Measurements from ENCODE around the gene ZNF436. TPM values are rescaled to one million over a fixed set of nuclear protein-coding genes. Genes with fewer than 3 reads are reported as not detected.
A peak's percentile ranks its signal among the peaks of the same experiment; 100 is the strongest.
"Not testable (repeated sequence)": the region's sequence is repeated elsewhere in the genome, so short reads cannot be mapped to it uniquely, and the experiment has no call there.

ZNF436 gene
- total RNA-seq, 2 donors from 2014 or later, result 8.6 to 18.5 TPM

DNA sequence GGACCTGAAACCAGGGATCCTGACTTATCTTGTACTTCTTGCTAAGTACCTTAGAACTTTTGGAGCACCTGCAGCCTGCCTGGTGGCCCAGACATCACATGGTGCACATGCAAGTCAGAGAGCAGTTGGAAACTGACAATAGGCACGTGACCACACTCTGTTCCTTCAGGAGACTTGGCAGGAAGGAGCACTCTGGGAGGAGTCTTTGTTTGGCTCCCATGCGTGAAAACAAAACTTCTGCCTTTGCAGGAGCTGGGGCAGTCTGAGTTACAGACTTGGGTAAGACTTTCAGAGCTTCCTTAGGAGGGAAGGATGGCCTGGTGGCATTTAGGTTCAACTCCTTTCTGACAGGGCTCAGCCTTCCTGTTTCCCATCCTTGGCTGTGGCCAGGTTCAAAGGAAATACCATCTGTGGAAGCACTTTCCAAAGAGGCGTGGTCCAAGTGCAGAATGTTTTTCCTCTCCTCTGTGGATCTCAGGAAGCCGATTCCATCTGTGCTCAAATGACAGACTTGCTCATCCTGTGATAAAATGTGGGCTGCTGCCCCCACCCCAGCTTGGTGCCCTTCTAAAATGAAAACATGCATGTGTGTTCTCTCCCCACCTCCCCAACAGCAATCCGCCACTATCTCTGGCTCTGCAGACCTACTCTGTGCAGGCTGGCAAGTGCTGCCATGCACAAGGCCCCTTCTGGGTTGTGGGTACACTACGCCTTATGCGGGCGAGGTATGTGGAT is 14.1 kb upstream of the ZNF436 start:
- H3K36me3 ChIP-seq (replicated peaks in 1 of 2; ENCODE audit: insufficient read depth in 1 of 2, low read depth in 2 of 2), result peaks cover 3 to 17% of the 10 kb centered on the region in 2 donors
- H3K27me3 ChIP-seq, result no peaks in the 10 kb centered on the region
- no peak overlapping the region for H3K4me3 ChIP-seq
- intact Hi-C loops (cut with DNase I), result no loop called here
- 78 to 79% methylated on average over 7 to 8 of the region's 8 CpGs for WGBS, 2 donors
- TF ChIP-seq, protein P1, sequence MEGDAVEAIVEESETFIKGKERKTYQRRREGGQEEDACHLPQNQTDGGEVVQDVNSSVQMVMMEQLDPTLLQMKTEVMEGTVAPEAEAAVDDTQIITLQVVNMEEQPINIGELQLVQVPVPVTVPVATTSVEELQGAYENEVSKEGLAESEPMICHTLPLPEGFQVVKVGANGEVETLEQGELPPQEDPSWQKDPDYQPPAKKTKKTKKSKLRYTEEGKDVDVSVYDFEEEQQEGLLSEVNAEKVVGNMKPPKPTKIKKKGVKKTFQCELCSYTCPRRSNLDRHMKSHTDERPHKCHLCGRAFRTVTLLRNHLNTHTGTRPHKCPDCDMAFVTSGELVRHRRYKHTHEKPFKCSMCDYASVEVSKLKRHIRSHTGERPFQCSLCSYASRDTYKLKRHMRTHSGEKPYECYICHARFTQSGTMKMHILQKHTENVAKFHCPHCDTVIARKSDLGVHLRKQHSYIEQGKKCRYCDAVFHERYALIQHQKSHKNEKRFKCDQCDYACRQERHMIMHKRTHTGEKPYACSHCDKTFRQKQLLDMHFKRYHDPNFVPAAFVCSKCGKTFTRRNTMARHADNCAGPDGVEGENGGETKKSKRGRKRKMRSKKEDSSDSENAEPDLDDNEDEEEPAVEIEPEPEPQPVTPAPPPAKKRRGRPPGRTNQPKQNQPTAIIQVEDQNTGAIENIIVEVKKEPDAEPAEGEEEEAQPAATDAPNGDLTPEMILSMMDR (IDR thresholded peaks at IDR 0.05), result no peak
- TF ChIP-seq POLR2A (IDR thresholded peaks at IDR 0.05), result no peak
- H3K4me1 ChIP-seq, result peaks cover 9% of the 10 kb centered on the region
- DNase-seq (no peak), ATAC-seq (no peak)
- no peaks in the 10 kb centered on the region for H3K9me3 ChIP-seq
- peak overlapping the region in 1 of 4 donors; percentile 18 for H3K27ac ChIP-seq

DNA sequence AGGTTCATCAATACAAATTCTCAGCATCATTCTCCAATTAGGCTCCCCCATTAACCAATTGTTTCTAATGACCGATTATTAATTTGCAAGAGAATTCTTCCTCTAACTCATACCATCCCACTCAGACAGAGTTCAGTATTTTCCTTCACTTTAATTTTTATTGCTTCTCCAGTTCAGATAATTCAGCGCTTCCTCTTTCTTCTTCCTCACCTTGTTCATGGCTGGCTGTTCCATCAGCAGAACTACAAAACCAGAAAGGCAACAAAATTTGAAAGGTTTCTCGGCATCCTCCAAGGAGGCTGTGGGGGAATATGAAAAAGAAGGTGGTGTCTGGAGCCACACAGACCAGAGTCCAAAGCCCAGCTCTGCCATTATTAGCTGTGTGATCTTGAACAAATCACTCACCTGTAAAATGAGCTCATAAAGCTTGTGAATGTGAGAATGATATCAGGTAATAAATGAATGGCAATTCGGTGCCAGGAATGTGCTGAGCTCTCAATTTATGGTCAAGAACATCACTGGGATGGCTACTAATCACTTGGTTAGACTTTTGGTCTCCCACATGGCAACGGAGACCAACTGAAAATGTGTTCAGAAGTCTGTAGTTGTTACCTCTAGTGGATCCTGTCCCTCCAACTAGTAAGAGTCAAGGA is 11.7 kb upstream of the ZNF436 start:
- intact Hi-C loops (cut with DNase I), result no loop called here
- TF ChIP-seq, protein P1 (IDR thresholded peaks at IDR 0.05), result no peak
- TF ChIP-seq POLR2A (IDR thresholded peaks at IDR 0.05), result no peak
- H3K9me3 ChIP-seq, result no peaks in the 10 kb centered on the region
- no peak overlapping the region for H3K4me3 ChIP-seq
- H3K27ac ChIP-seq, result no peak overlapping the region
- peaks cover 9% of the 10 kb centered on the region for H3K4me1 ChIP-seq
- whole genome bisulfite sequencing, 2 donors, result 83 to 85% methylated on average over 5 of the region's 5 CpGs
- ATAC-seq (no peak), DNase-seq (no peak)
- peaks cover 3 to 15% of the 10 kb centered on the region in 2 donors for H3K36me3 ChIP-seq (replicated peaks in 1 of 2; ENCODE audit: insufficient read depth in 1 of 2, low read depth in 2 of 2)
- no peaks in the 10 kb centered on the region for H3K27me3 ChIP-seq

DNA sequence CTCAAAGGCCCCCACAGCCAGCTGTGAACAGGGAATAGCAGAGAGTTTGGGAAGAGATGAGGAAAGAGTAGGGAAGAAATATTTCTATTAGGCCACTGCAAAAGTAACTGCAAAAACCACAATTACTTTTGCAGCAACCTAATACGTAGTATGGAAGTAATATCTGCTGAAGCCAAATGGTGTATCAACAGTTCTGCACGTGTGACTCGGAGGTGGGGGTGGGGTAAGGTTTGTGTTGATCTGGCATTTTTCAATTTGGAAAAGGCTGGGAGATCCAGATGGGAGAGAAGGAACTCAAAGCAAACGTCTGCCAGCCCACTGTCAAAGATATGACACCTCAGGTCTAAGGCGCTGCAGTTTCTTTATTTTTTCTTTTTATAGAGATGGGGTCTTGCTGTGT is 11.1 kb upstream of the ZNF436 start:
- no peak for DNase-seq
- 59% methylated on average over 5 of the region's 5 CpGs for WGBS, 2 donors
- H3K27ac ChIP-seq, result peak overlapping the region in 2 of 4 donors; percentile 13 to 20

DNA sequence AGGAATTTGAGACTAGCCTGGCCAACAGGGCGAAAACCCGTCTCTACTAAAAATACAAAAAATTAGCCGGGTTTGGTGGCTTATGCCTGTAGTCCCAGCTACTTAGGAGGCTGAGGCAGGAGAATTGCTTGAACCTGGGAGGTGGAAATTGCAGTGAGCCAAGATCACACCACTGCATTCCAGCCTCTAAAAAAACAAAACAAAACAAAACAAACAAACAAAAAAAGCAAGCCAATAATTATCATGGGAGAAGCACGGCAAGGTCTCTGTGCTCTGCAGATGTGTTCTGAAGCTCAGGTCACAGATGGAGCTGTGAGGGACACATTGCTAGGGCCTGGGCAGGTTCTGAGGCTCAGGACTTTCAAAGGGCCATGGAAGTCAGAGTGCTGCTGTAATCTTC is 10.6 kb upstream of the ZNF436 start:
- Histone ChIP-seq H3K27ac (peak overlapping the region in 2 of 4 donors; percentile 13 to 20), H3K36me3 (replicated peaks in 1 of 2; ENCODE audit: insufficient read depth in 1 of 2, low read depth in 2 of 2) (peaks cover 3 to 15% of the 10 kb centered on the region in 2 donors)
- intact Hi-C loops (cut with DNase I); ATAC-seq; DNase-seq; H3K9me3 ChIP-seq; H3K4me3 ChIP-seq; H3K4me1 ChIP-seq; H3K27me3 ChIP-seq: not testable (repeated sequence)
- 49 to 51% methylated on average over 4 of the region's 4 CpGs for WGBS, 2 donors

More for the DNA sequence above, 11.1 kb upstream of the ZNF436 start:
- Histone ChIP-seq H3K36me3 (replicated peaks in 1 of 2; ENCODE audit: insufficient read depth in 1 of 2, low read depth in 2 of 2) (peaks cover 3 to 15% of the 10 kb centered on the region in 2 donors), H3K4me3 (no peak overlapping the region), H3K9me3 (no peaks in the 10 kb centered on the region), H3K4me1 (peaks cover 9% of the 10 kb centered on the region), H3K27me3 (no peaks in the 10 kb centered on the region)
- no peak for TF ChIP-seq POLR2A (IDR thresholded peaks at IDR 0.05)
- TF ChIP-seq, protein P1 (IDR thresholded peaks at IDR 0.05), result no peak
- intact Hi-C loops (cut with DNase I), result no loop called here
- no peak for ATAC-seq

DNA sequence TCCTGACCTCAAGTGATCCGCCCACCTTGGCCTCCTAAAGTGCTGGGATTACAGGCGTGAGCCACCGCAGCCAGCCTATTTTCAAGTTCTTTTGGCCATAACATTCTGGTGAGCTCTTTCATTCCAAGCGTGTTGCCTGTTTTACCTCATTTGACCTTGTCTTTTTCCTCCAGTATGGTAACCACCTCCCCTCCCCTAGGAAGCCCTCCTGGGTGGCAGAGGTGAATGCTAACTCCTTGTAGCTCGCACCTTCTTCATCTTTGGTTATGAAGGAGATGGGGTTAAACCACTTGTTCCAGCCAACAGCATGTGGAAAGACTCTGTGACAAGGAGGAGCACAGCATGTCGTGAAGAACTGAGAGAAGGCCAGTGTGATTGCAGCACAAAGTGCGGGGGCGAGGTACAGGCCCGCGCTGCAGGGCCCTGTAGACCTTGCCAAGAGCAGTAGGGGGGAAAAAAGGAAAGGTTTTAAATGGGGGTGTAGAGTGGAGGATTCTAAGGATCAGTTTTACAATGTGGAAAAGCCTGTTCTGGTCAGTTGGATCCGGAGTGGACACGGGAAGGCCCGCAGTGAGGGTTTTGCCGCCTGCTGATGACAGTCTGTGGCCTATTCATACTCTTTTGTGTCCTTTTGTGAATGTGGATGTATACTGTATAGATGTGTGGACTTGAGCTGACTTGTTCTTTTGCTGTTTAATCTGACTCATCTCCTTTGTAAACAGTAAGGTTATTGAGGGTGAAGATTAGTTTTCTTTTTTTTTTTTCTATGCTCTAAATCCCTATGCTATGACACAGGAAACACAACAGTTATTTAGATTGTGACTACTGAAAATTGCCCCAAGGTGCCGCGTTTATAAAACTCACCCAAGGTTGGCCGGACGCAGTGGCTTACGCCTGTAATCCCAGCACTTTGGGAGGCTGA is 7.5 kb upstream of the ZNF436 start:
- DNase-seq, result peak in 3 of 4 donors; percentile 31 to 51 (median 32)
- H3K27ac ChIP-seq, result peak overlapping the region in 3 of 4 donors; percentile 3 to 32 (median 31)
- no peak overlapping the region for H3K4me3 ChIP-seq
- WGBS, 2 donors, result 83 to 90% methylated on average over 19 of the region's 19 CpGs
- H3K27me3 ChIP-seq, result no peaks in the 10 kb centered on the region
- peak; percentile 57 for ATAC-seq
- H3K9me3 ChIP-seq, result no peaks in the 10 kb centered on the region
- no peaks in the 10 kb centered on the region for H3K4me1 ChIP-seq
- H3K36me3 ChIP-seq (replicated peaks in 1 of 2; ENCODE audit: insufficient read depth in 1 of 2, low read depth in 2 of 2), result peaks cover 0 to 5% of the 10 kb centered on the region in 2 donors
- no peak for TF ChIP-seq POLR2A (IDR thresholded peaks at IDR 0.05)
- TF ChIP-seq, protein P1 (IDR thresholded peaks at IDR 0.05), result no peak
- intact Hi-C loops (cut with DNase I), result no loop called here

DNA sequence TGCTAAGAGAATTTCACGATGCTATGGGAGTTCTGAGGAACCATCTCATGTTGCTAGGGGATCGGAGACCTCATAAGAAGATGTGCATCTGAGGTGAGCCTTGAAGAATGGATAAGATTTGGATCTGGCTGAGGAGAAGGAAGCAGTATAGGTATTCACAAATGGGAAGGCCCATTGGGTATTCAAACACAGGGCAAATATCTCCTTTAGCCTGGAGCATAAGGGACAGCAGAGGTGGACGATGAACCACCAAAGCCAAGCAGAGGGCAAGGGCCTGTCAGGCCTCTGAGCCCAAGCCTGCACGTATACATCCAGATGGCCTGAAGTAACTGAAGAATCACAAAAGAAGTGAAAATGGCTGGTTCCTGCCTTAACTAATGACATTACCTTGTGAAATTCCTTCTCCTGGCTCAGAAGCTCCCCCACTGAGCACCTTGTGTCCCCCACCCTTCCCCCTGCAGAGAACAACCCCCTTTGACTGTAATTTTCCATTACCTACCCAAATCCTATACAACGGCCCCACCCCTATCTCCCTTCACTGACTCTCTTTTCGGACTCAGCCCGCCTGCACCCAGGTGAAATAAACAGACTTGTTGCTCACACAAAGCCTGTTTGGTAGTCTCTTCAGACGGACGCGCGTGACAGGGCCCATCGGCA is 4.6 kb upstream of the ZNF436 start:
- WGBS, 2 donors, result 52 to 71% methylated on average over 11 to 12 of the region's 12 CpGs
- peak overlapping the region in 1 of 4 donors; percentile 24 for H3K27ac ChIP-seq
- DNase-seq; H3K27me3 ChIP-seq; H3K9me3 ChIP-seq; ATAC-seq; H3K36me3 ChIP-seq (replicated peaks in 1 of 2; ENCODE audit: insufficient read depth in 1 of 2, low read depth in 2 of 2); intact Hi-C loops (cut with DNase I); H3K4me3 ChIP-seq: not testable (repeated sequence)
- H3K4me1 ChIP-seq, result peaks cover 19% of the 10 kb centered on the region

Measured in body of pancreas (tissue), 4 donors.